SK-N-SH treated with all-trans-retinoic acid at 6 μM for 48 hours (cell line): ENCODE measurements around the gene ATL3.
A peak's percentile ranks its signal among the peaks of the same experiment; 100 is the strongest.

Experiments used
- ARNTL ChIP-seq: fragments of 450-650 bp; formaldehyde crosslinking; IDR thresholded peaks from 2 replicates; pipeline ENCODE4 v1.5.0; 2020; ENCODE audit warnings: low read depth, mild to moderate bottlenecking, moderate library complexity, borderline replicate concordance
- BACH2 ChIP-seq: fragments of 250-450 bp; sonication (Bioruptor Pico); IDR thresholded peaks from 2 replicates; pipeline ENCODE4 v1.9.0; 2021; ENCODE audit warnings: mild to moderate bottlenecking, borderline replicate concordance
- ESRRG ChIP-seq: fragments of 250-450 bp; sonication (Bioruptor Pico); IDR thresholded peaks from 2 replicates; pipeline ENCODE4 v1.6.1; 2021; ENCODE audit warnings: mild to moderate bottlenecking
- OSR1 ChIP-seq: fragments of 250-450 bp; sonication (Bioruptor Pico); IDR thresholded peaks from 2 replicates; pipeline ENCODE4 v1.8.0; 2022; ENCODE audit warnings: moderate library complexity, mild to moderate bottlenecking, inconsistent platforms
- RARB ChIP-seq: fragments of 250-450 bp; sonication (Bioruptor Pico); IDR thresholded peaks from 2 replicates; pipeline ENCODE4 v1.8.0; 2021; ENCODE audit warnings: mild to moderate bottlenecking, moderate library complexity
- SNAI2 ChIP-seq: fragments of 250-450 bp; sonication (Bioruptor Pico); IDR thresholded peaks from 2 replicates; pipeline ENCODE4 v1.5.0; 2020; ENCODE audit warnings: mild to moderate bottlenecking, moderate library complexity
- TCF4 ChIP-seq: fragments of 250-450 bp; sonication (Bioruptor Pico); IDR thresholded peaks from 2 replicates; pipeline ENCODE4 v1.8.0; 2021; ENCODE audit warnings: mild to moderate bottlenecking, moderate library complexity, borderline replicate concordance
- TOX ChIP-seq: fragments of 250-450 bp; sonication (Bioruptor Pico); IDR thresholded peaks from 2 replicates; pipeline ENCODE4 v1.8.0; 2021; ENCODE audit warnings: mild to moderate bottlenecking, moderate library complexity, borderline replicate concordance
- ZFP30 ChIP-seq: fragments of 450-650 bp; formaldehyde crosslinking; IDR thresholded peaks from 2 replicates; pipeline ENCODE4 v1.5.0; 2022; ENCODE audit warnings: mild to moderate bottlenecking, moderate library complexity
- ZNF565 ChIP-seq: fragments of 450-650 bp; formaldehyde crosslinking; conservative IDR thresholded peaks from 2 replicates; pipeline ENCODE4 v1.5.0; 2020; ENCODE audit warnings: low read depth, mild to moderate bottlenecking, moderate library complexity
- ZNF8 ChIP-seq: fragments of 450-650 bp; formaldehyde crosslinking; IDR thresholded peaks from 2 replicates; pipeline ENCODE4 v1.5.0; 2020; ENCODE audit warnings: mild to moderate bottlenecking, moderate library complexity
- TF ChIP-seq, protein P1 (sequence below): fragments of 250-450 bp; sonication (Bioruptor Pico); IDR thresholded peaks from 2 replicates; pipeline ENCODE4 v1.8.0; 2020; ENCODE audit warnings: mild to moderate bottlenecking, moderate library complexity, borderline replicate concordance
- TF ChIP-seq, protein P2 (sequence below): fragments of 250-450 bp; sonication (Bioruptor Pico); IDR thresholded peaks from 2 replicates; pipeline ENCODE4 v1.8.0; 2021; ENCODE audit warnings: low read depth, mild to moderate bottlenecking, moderate library complexity, borderline replicate concordance
- TF ChIP-seq, protein P3 (sequence below): fragments of 250-450 bp; sonication (Bioruptor Pico); IDR thresholded peaks from 2 replicates; pipeline ENCODE4 v1.5.0; 2020; ENCODE audit warnings: mild to moderate bottlenecking, moderate library complexity

DNA sequence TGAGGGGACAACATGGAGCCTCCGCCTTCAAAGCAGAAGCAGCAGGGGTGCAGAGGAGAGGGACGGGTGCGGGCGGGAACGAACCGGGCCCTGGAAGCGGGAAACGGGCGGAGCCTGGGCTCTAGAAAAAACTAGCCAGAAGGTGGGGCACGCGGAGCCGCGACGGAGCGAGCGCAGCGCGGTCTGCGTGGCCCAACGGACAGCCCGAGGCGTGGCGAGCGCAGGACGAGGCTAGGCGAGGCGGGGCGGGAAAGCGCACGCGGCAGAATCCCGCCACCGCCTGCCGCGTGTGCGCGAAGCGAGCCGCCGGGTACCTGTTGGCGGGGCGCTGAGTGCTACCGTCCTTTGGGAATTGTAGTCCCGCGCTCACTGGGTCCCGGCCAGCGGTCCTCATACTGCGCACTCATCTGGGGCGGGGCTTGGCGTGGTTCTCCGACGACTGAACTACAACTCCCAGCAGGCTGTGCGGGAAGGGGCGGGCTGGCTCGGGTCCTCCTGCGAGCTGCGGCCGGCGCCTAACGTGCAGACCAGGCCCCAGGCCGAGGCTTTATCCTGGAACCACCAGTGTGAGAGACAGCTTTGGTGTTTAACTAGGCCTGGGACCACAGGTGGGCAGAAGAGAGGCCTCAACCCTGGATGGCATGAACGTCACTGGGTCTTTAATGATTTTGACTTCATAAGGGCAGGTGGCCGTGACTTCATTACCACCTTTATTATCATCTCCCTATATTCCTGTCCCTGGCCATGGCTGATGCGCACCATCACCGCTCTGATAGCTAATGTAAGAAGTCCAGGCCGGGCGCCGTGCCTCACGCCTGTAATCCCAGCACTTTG is at the start of gene ATL3:
- TF ChIP-seq ESRRG (CRISPR knock-in tag) (0 out of 2 replicates have a peak, but pooled peaks have one; percentile 28), BACH2 (no peak), ARNTL (CRISPR knock-in tag) (no peak), SNAI2 (CRISPR knock-in tag) (no peak), RARB (CRISPR knock-in tag) (no peak), TCF4 (CRISPR knock-in tag) (no peak), ZFP30 (no peak), TOX (no peak), ZNF565 (CRISPR knock-in tag) (no peak), OSR1 (CRISPR knock-in tag) (no peak), ZNF8 (CRISPR knock-in tag) (no peak)
- TF ChIP-seq, protein P1, sequence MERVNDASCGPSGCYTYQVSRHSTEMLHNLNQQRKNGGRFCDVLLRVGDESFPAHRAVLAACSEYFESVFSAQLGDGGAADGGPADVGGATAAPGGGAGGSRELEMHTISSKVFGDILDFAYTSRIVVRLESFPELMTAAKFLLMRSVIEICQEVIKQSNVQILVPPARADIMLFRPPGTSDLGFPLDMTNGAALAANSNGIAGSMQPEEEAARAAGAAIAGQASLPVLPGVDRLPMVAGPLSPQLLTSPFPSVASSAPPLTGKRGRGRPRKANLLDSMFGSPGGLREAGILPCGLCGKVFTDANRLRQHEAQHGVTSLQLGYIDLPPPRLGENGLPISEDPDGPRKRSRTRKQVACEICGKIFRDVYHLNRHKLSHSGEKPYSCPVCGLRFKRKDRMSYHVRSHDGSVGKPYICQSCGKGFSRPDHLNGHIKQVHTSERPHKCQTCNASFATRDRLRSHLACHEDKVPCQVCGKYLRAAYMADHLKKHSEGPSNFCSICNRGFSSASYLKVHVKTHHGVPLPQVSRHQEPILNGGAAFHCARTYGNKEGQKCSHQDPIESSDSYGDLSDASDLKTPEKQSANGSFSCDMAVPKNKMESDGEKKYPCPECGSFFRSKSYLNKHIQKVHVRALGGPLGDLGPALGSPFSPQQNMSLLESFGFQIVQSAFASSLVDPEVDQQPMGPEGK (CRISPR knock-in tag) = no peak
- TF ChIP-seq, protein P2, sequence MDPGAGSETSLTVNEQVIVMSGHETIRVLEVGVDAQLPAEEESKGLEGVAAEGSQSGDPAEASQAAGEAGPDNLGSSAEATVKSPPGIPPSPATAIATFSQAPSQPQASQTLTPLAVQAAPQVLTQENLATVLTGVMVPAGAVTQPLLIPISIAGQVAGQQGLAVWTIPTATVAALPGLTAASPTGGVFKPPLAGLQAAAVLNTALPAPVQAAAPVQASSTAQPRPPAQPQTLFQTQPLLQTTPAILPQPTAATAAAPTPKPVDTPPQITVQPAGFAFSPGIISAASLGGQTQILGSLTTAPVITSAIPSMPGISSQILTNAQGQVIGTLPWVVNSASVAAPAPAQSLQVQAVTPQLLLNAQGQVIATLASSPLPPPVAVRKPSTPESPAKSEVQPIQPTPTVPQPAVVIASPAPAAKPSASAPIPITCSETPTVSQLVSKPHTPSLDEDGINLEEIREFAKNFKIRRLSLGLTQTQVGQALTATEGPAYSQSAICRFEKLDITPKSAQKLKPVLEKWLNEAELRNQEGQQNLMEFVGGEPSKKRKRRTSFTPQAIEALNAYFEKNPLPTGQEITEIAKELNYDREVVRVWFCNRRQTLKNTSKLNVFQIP (CRISPR knock-in tag) = no peak
- TF ChIP-seq, protein P3, sequence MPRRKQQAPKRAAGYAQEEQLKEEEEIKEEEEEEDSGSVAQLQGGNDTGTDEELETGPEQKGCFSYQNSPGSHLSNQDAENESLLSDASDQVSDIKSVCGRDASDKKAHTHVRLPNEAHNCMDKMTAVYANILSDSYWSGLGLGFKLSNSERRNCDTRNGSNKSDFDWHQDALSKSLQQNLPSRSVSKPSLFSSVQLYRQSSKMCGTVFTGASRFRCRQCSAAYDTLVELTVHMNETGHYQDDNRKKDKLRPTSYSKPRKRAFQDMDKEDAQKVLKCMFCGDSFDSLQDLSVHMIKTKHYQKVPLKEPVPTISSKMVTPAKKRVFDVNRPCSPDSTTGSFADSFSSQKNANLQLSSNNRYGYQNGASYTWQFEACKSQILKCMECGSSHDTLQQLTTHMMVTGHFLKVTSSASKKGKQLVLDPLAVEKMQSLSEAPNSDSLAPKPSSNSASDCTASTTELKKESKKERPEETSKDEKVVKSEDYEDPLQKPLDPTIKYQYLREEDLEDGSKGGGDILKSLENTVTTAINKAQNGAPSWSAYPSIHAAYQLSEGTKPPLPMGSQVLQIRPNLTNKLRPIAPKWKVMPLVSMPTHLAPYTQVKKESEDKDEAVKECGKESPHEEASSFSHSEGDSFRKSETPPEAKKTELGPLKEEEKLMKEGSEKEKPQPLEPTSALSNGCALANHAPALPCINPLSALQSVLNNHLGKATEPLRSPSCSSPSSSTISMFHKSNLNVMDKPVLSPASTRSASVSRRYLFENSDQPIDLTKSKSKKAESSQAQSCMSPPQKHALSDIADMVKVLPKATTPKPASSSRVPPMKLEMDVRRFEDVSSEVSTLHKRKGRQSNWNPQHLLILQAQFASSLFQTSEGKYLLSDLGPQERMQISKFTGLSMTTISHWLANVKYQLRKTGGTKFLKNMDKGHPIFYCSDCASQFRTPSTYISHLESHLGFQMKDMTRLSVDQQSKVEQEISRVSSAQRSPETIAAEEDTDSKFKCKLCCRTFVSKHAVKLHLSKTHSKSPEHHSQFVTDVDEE (CRISPR knock-in tag) = peak; percentile 51; the same call in 1 of the 2 replicates
